GM18873 (cell line): ENCODE results near the gene REEP5.
"Not testable (repeated sequence)": the region's sequence is repeated elsewhere in the genome, so short reads cannot be mapped to it uniquely, and the experiment has no call there.

Experiments
- ATAC-seq: cut with Tn5 transposase; IDR thresholded peaks from one replicate; pipeline ENCODE4 v1.9.1; 2021; ENCODE audit warnings: mild to moderate bottlenecking, moderate library complexity, moderate number of reproducible peaks; ENCODE audit not compliant: unreplicated experiment, low FRiP score

The REEP5 gene

GRCh38 chr5:112921833-112922817 is at the start of gene REEP5:
TSS of gene REEP5 (minus strand) at chr5:112922227. CDS start at chr5:112922190, 37 bp downstream.
- ATAC-seq, result peak; percentile 43

GRCh38 chr5:112971276-112971675 is 49.2 kb upstream of the REEP5 start:
- ATAC-seq, result no peak

- ATAC-seq, result no peak
Measured at GRCh38 chr5:112968411-112969106, 46.5 kb upstream of the REEP5 start.

GRCh38 chr5:112967520-112968083 is 45.6 kb upstream of the REEP5 start:
- ATAC-seq, result no peak

- ATAC-seq, result no peak
Measured at GRCh38 chr5:112965733-112966306, 43.8 kb upstream of the REEP5 start.

GRCh38 chr5:112963374-112963733 is 41.3 kb upstream of the REEP5 start:
- ATAC-seq, result not testable (repeated sequence)

GRCh38 chr5:112960863-112961504 is 39.0 kb upstream of the REEP5 start:
- no peak for ATAC-seq

GRCh38 chr5:112960315-112960714 is 38.3 kb upstream of the REEP5 start:
- ATAC-seq, result no peak

- ATAC-seq, result not testable (repeated sequence)
Measured at GRCh38 chr5:112959872-112960271, 37.8 kb upstream of the REEP5 start.

GRCh38 chr5:112958093-112959088 is 36.4 kb upstream of the REEP5 start:
- peak; percentile 67 for ATAC-seq

GRCh38 chr5:112957036-112957808 is 35.2 kb upstream of the REEP5 start:
- ATAC-seq, result no peak

- ATAC-seq, result no peak
Measured at GRCh38 chr5:112956606-112957005, 34.6 kb upstream of the REEP5 start.

GRCh38 chr5:112951124-112951702 is 29.2 kb upstream of the REEP5 start:
- ATAC-seq, result peak; percentile 83

GRCh38 chr5:112948458-112948857 is 26.4 kb upstream of the REEP5 start:
- ATAC-seq, result no peak

GRCh38 chr5:112940670-112941069 is 18.6 kb upstream of the REEP5 start:
- no peak for ATAC-seq

GRCh38 chr5:112938286-112938685 is 16.3 kb upstream of the REEP5 start:
- ATAC-seq, result no peak

GRCh38 chr5:112935675-112936074 is 13.6 kb upstream of the REEP5 start:
- no peak for ATAC-seq

GRCh38 chr5:112934366-112934663 is 12.3 kb upstream of the REEP5 start:
- no peak for ATAC-seq
